ENCODE measurements around the gene BMP5. TPM values are rescaled to one million over a fixed set of nuclear protein-coding genes. Genes with fewer than 3 reads are reported as not detected.

The BMP5 gene
- total and polyA plus RNA-seq, 2 of the 8 experiments (the other 6 are each of a cell fraction or from before 2014, with no cell fraction given): 0.02 TPM; not detected in 1

- no peaks in the 10 kb centered on the region; the same call in 1 of the 2 replicates for H3K79me1 ChIP-seq (ENCODE audit: low read depth, low read length)
- no peaks in the 10 kb centered on the region for H3K79me2 ChIP-seq (ENCODE audit: control insufficient read depth in 1 of 2, insufficient read depth in 2 of 2, low read length in 2 of 2)
- no peaks in the 10 kb centered on the region; a peak in 1 of 7 replicates for H3K4me1 ChIP-seq (replicated peaks in 1 of 4; ENCODE audit: control insufficient read depth in 3 of 4, insufficient read depth in 4 of 4, low read length in 3 of 4)
- TF ChIP-seq CTCF (IDR thresholded peaks at IDR 0.05; ENCODE audit: control extremely low read depth in 1 of 3, insufficient read depth in 1 of 3, low read depth in 1 of 3, low read length in 3 of 3) (no peak), USF2 (IDR thresholded peaks at IDR 0.05; ENCODE audit: low read length) (no peak)
- H3K27me3 ChIP-seq (replicated peaks in 1 of 4; ENCODE audit: control insufficient read depth in 3 of 4, extremely low read depth in 1 of 4, insufficient read depth in 3 of 4, low read length in 3 of 4): no peaks in the 10 kb centered on the region
- CTCF ChIA-PET (ENCODE audit: partially characterized antibody): interaction anchor here (0.6 to 1.1 kb wide), 2 partner anchors 136 to 208 kb away, joined by 3 to 4 read pairs; no protein-coding TSS in a partner anchor
- H3K56ac ChIP-seq (replicated peaks; ENCODE audit: insufficient read length, low read depth, low read length): no peak overlapping the region
- no peak overlapping the region for H2BK15ac ChIP-seq (ENCODE audit: low read length)
- no peaks in the 10 kb centered on the region for H3K36me3 ChIP-seq (ENCODE audit: control insufficient read depth in 2 of 4, insufficient read depth in 4 of 4, low read length in 3 of 4)
- no peaks in the 10 kb centered on the region for H4K20me1 ChIP-seq (replicated peaks in 1 of 2; ENCODE audit: control insufficient read depth in 1 of 2, insufficient read depth in 2 of 2, low read length in 2 of 2)
- no peak overlapping the region for H3K9ac ChIP-seq (replicated peaks in 1 of 4; ENCODE audit: extremely low read depth in 1 of 4, low read depth in 3 of 4, low read length in 3 of 4)
- no peak overlapping the region for H3K4me2 ChIP-seq (ENCODE audit: insufficient read depth in 1 of 2, low read depth in 2 of 2, low read length in 2 of 2)
- H3K23ac ChIP-seq (ENCODE audit: insufficient read length): no peak overlapping the region
- no peak overlapping the region for H2AFZ ChIP-seq (ENCODE audit: low read length)
- no peak overlapping the region for H3K27ac ChIP-seq (ENCODE audit: low read depth, low read length)
- no peak overlapping the region for H4K8ac ChIP-seq (ENCODE audit: extremely low read depth, insufficient read depth, low read length)
- no peak overlapping the region for H4K91ac ChIP-seq (replicated peaks; ENCODE audit: insufficient read length, low read length)
- DNase-seq (ENCODE audit: low read depth in 1 of 2, low spot score in 2 of 2) (no peak), FAIRE-seq (no peak)
- no peak overlapping the region for H2BK20ac ChIP-seq (ENCODE audit: low read length)
- H4K5ac ChIP-seq (ENCODE audit: insufficient read length, low read depth, low read length): no peak overlapping the region
- H2AK5ac ChIP-seq (ENCODE audit: low read depth, low read length): no peak overlapping the region
- no peak overlapping the region for H3K18ac ChIP-seq (ENCODE audit: extremely low read depth, low read length)
- POLR2A ChIA-PET (ENCODE audit: partially characterized antibody): no interaction called here
- H3K9me3 ChIP-seq (ENCODE audit: insufficient read depth in 2 of 2, low read depth in 1 of 2, low read length in 1 of 2): no peaks in the 10 kb centered on the region
- H2BK5ac ChIP-seq (ENCODE audit: low read depth, low read length): no peak overlapping the region
- H3K4ac ChIP-seq (replicated peaks; ENCODE audit: insufficient read length, low read depth, low read length): no peak overlapping the region
- no peak overlapping the region for H2BK120ac ChIP-seq (replicated peaks; ENCODE audit: low read depth, low read length)
- no peak overlapping the region for H2BK12ac ChIP-seq (ENCODE audit: low read depth, low read length)
- no peaks in the 10 kb centered on the region for H3K23me2 ChIP-seq (ENCODE audit: low read depth, low read length)
- no peak overlapping the region for H3K4me3 ChIP-seq (ENCODE audit: extremely low read depth in 1 of 4, insufficient read depth in 2 of 4, low read depth in 3 of 4, low read length in 4 of 4)
- no peak overlapping the region for H3K14ac ChIP-seq (ENCODE audit: insufficient read length)
These were observed 47.4 kb downstream of the BMP5 start for GRCh38 chr6:55827818-55828522.
